Heart right ventricle (tissue), 16 donors: ENCODE results near the gene CUTC. TPM values are rescaled to one million over a fixed set of nuclear protein-coding genes. Genes with fewer than 3 reads are reported as not detected.

Experiments used
- ATAC-seq, 8 donors: fragments of 200-7000 bp; cut with Tn5 transposase; one replicate each; pipeline ENCODE4 v1.9.1; 2020; ENCODE audit warnings: mild to moderate bottlenecking in 8 of 8, moderate library complexity in 8 of 8, moderate number of reproducible peaks in 1 of 8
- DNase-seq, 2 donors: peaks; one replicate each; pipeline ENCODE4 v3.0.0-alpha.2; 2020
- H3K27ac ChIP-seq, 10 donors: fragments of 200-600 bp; sonication (generic) in 2 of 10; one replicate each; pipeline versions ENCODE4 v1.5.0 to v1.8.0; 2020 to 2022; ENCODE audit warnings: mild to moderate bottlenecking in 3 of 10
- H3K27me3 ChIP-seq, 7 donors: fragments of 200-600 bp; one replicate each; pipeline ENCODE4 v1.8.0; 2021 to 2022; ENCODE audit warnings: mild to moderate bottlenecking in 2 of 7
- H3K36me3 ChIP-seq, 9 donors: fragments of 200-600 bp; sonication (generic) in 1 of 9; one replicate each; pipeline versions ENCODE4 v1.5.0 to v1.8.0; 2020 to 2022; ENCODE audit warnings: mild to moderate bottlenecking in 2 of 9
- H3K4me1 ChIP-seq, 9 donors: fragments of 200-600 bp; sonication (generic) in 1 of 9; one replicate each; pipeline versions ENCODE4 v1.5.0 to v1.8.0; 2020 to 2022; ENCODE audit warnings: mild to moderate bottlenecking in 4 of 9
- H3K4me3 ChIP-seq, 10 donors: fragments of 200-600 bp; sonication (generic) in 2 of 10; one replicate each; pipeline versions ENCODE4 v1.5.0 to v1.8.0; 2020 to 2022; ENCODE audit warnings: mild to moderate bottlenecking in 7 of 10, moderate library complexity in 2 of 10
- H3K9me3 ChIP-seq, 11 donors: fragments of 200-600 bp in 10 of 11; sonication (generic) in 2 of 11; one replicate each; pipeline versions ENCODE4 v1.5.0 to v1.8.0; 2013 to 2022; ENCODE audit warnings: mild to moderate bottlenecking in 2 of 11, control low read depth in 1 of 11, moderate library complexity in 1 of 11
- WGBS, 2 donors: extraction: QIAGEN DNeasy Blood & Tissue Kit; methylation state at CpG; one replicate each; pipeline ENCODE4 v1.1.7; 2013; ENCODE audit warnings: inconsistent platforms in 1 of 2; 5-methylcytosine and 5-hydroxymethylcytosine counted together
- intact Hi-C, 10 donors: fragments of 100-400 bp; cut with DNase I; formaldehyde crosslinking; loops; one replicate each; pipeline versions ENCODE4 v1.11.1 to v1.14.2; 2022
- polyA plus RNA-seq, 2 donors: library from polyadenylated mRNA; stranded (reverse); fragments of 200-250 nt; gene quantifications; one replicate each; pipeline ENCODE4 v1.2.3, GENCODE V29; 2013
- total RNA-seq, 10 donors: library from RNA; stranded (reverse); fragmentation: NEBNext Ultra II Directional in 3 of 10; extraction: Animal tissue kit (Norgen Biotek cat#: 25700) in 3 of 10; gene quantifications; one replicate each; pipeline versions ENCODE4 v1.2.1 to v1.2.4, GENCODE V29; 2021 to 2023
- TF ChIP-seq, protein P1 (sequence below), 9 donors: fragments of 200-600 bp; sonication (generic) in 2 of 9; IDR thresholded peaks; one replicate each; pipeline versions ENCODE4 v1.5.0 to v1.8.0; 2021 to 2022; ENCODE audit warnings: antibody characterized with exemption in 9 of 9, mild to moderate bottlenecking in 5 of 9, moderate library complexity in 1 of 9
- donor health status: Arrhythmogenic right ventricular cardiomyopathy.
- donor health status: ischemic (EF 13 %, LVEDD 7.1; RV severe dilation, severe dysfunction).
- donor health status: healthy with polysubstance abuse.
- donor health status: DM: no; HTN: yes; CAD: no.
- donor health status: DM: no; HTN: no; CAD: no.
- donor health status: ischemic (EF 25% LVEDD 6.9; RV normal size, moderate dysfunction).
- donor health status: ischemic (EF 25% LVEDD 5.7; RV mildly dilated, moderate dysfunction).
- donor health status: healthy.
- donor health status: DM: yes; HTN: yes; CAD: no.
- donor health status: Ischemic cardiomyopathy.
- donor health status: ischemic (EF 35%, LVEDD 5.7; RV mildly dilated, moderate dysfunction).
- donor health status: nonischemic (EF 11% LVEDD 7.7; RV severe dilation, severe dysfunction).
- donor health status: DM: yes; HTN: yes; CAD: no.
- donor health status: PGD.
- donor health status: ischemic (EF 29% LVEDD 5.4; RV normal size, mild dysfunction).
- donor health status: nonischemic (EF 23%, LVEDD 6.1; RV moderate dilation, normal function).

The CUTC gene
- total and polyA plus RNA-seq, 12 donors, result 29.7 to 43.7 (median 35.7) TPM

DNA sequence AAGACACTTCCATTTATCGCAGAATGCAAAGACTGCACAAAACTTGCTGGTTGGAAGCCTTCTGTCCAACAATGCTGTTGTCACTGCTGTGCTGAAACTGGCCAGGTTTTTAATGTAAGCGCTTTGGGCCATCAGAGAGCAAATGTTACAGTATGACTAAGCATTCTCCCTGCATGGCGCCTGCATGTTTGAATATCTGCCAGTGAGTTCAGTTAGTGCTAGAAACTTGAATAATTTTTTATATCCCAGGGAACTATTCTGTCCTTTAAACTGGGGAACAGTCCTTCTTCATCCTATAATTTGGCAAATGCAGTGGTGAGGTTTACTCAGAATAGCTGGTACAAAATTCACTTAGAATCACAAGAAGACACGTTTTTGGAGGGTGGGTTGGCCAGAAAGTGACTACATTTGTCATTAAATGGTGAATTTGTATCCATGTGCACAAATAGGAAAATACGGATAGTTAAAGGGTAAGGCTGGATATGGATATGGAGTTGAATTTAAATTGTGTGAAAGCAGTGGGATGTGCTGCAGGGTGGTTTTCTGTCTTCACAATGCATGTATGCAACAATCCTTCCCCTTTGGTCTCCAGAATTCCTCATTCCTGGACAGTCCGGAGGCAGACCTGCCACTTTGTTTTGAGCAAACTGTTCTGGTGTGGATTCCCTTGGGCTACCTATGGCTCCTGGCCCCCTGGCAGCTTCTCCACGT lies 52.1 kb downstream of the CUTC start:
- DNase-seq (no peak), ATAC-seq (no peak)
- no peak overlapping the region for H3K27ac ChIP-seq
- H3K36me3 ChIP-seq, result no peaks in the 10 kb centered on the region
- peaks cover 0 to 4% (median 0%) of the 10 kb centered on the region in 11 donors for H3K9me3 ChIP-seq
- TF ChIP-seq, protein P1, sequence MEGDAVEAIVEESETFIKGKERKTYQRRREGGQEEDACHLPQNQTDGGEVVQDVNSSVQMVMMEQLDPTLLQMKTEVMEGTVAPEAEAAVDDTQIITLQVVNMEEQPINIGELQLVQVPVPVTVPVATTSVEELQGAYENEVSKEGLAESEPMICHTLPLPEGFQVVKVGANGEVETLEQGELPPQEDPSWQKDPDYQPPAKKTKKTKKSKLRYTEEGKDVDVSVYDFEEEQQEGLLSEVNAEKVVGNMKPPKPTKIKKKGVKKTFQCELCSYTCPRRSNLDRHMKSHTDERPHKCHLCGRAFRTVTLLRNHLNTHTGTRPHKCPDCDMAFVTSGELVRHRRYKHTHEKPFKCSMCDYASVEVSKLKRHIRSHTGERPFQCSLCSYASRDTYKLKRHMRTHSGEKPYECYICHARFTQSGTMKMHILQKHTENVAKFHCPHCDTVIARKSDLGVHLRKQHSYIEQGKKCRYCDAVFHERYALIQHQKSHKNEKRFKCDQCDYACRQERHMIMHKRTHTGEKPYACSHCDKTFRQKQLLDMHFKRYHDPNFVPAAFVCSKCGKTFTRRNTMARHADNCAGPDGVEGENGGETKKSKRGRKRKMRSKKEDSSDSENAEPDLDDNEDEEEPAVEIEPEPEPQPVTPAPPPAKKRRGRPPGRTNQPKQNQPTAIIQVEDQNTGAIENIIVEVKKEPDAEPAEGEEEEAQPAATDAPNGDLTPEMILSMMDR (IDR thresholded peaks at IDR 0.05), result no peak
- H3K4me3 ChIP-seq, result no peak overlapping the region
- intact Hi-C loops, result no loop called here
- no peaks in the 10 kb centered on the region for H3K27me3 ChIP-seq
- 74 to 77% methylated on average over 7 of the region's 7 CpGs for WGBS, 2 donors
- peaks cover 0 to 8% (median 0%) of the 10 kb centered on the region in 9 donors for H3K4me1 ChIP-seq

DNA sequence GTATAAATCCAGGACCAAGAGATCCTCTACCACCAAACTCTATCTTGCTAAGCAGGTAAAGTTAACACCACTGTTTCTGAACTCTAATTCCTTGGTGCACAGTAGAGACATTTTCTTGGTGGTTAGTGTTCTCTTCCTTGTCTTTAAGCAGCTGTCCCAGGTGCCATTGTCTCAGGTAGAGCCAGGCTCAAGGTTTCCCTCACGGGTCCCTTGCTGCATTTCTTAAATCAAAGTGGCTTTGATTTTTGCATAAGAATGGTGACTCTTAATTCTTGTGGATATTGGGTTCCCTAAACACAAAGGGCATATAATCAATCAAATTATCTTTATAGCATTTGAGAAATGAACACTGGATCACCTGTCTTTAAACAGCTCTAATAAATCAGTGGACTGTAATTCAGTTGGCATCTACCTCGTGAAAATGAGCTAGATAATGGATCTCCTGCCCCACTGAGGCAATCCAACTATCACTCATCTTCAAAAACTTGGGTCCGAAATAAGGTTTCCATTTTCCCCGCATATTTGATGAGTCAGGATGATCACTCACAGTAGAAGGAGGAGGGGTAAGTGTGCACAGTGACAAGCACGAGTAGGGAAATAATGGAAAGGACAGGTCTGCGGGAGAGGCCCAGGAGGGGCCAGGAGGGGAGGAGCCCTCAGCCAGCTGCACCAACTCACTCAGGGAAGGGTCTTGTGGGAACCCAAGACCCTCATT lies 52.9 kb downstream of the CUTC start:
- peaks cover 0 to 5% (median 0%) of the 10 kb centered on the region in 9 donors for H3K4me1 ChIP-seq
- no peak for DNase-seq
- intact Hi-C loops, result no loop called here
- peaks cover 0 to 4% (median 0%) of the 10 kb centered on the region in 11 donors for H3K9me3 ChIP-seq
- H3K27me3 ChIP-seq, result no peaks in the 10 kb centered on the region
- 87% methylated on average over 6 of the region's 6 CpGs for WGBS, 2 donors
- H3K36me3 ChIP-seq, result no peaks in the 10 kb centered on the region
- TF ChIP-seq, protein P1 (IDR thresholded peaks at IDR 0.05), result no peak
- H3K27ac ChIP-seq, result no peak overlapping the region
- H3K4me3 ChIP-seq, result no peak overlapping the region
- ATAC-seq, result no peak

DNA sequence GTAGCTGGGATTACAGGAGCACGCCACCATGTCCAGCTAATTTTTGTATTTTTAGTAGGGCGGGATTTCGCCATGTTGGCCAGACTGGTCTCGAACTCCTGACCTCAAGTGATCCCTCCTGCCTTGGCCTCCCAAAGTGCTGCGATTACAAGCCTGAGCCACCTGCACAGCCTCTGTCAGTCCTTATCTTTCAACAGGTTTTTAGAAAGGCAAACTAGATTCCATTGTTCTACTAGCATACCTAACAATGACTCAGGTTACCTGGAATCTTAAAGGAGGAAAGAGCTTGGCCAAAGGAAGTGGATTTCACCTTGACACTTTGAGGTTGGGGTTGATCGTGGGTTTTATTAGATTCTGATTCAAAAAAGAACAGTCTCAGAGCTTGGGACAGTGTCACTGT lies 53.6 kb downstream of the CUTC start:
- DNase-seq (no peak), ATAC-seq (no peak)
- Histone ChIP-seq H3K36me3 (no peaks in the 10 kb centered on the region), H3K27ac (no peak overlapping the region), H3K27me3 (no peaks in the 10 kb centered on the region), H3K4me1 (peaks cover 0 to 5% (median 0%) of the 10 kb centered on the region in 9 donors), H3K9me3 (peaks cover 0 to 4% (median 0%) of the 10 kb centered on the region in 11 donors), H3K4me3 (no peak overlapping the region)
- intact Hi-C loops, result no loop called here
- WGBS, 2 donors, result 93 to 96% methylated on average over 6 of the region's 6 CpGs
- TF ChIP-seq, protein P1 (IDR thresholded peaks at IDR 0.05), result no peak

DNA sequence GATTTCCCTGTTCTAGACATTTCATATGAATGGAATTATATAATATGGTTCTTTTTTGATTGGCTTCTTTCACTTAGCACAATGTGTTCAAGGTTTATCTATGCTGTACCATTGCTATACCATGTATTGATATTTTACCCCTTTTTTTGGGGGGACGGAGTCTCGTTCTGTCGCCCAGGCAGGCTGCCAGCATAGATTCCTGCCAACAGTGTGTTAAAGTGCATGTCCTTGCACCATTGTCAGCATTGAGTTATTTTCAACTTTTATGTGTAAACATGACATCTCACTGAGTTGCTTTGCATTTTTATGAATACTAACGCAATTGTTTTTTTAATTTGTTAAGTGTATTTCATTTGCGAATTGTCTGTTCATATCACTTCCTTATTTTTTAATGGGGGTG lies 55.3 kb downstream of the CUTC start:
- H3K4me3 ChIP-seq, result no peak overlapping the region
- WGBS, 2 donors, result 85 to 91% methylated on average over 5 of the region's 5 CpGs
- intact Hi-C loops, result no loop called here
- no peak overlapping the region for H3K27ac ChIP-seq
- H3K36me3 ChIP-seq, result no peaks in the 10 kb centered on the region
- no peaks in the 10 kb centered on the region for H3K27me3 ChIP-seq
- DNase-seq, result no peak
- peaks cover 0 to 5% (median 0%) of the 10 kb centered on the region in 9 donors for H3K4me1 ChIP-seq
- H3K9me3 ChIP-seq, result peaks cover 0 to 4% (median 0%) of the 10 kb centered on the region in 11 donors
- no peak for ATAC-seq
- TF ChIP-seq, protein P1 (IDR thresholded peaks at IDR 0.05), result no peak
